HL-60 (cell line): ENCODE results near the gene SH3RF3.

Source experiments
- GABPA ChIP-seq: IDR thresholded peaks from 2 replicates; pipeline ENCODE4 v1.6.1; 2012; ENCODE audit warnings: low read depth
- POLR2AphosphoS5 ChIP-seq: IDR thresholded peaks from 2 replicates; pipeline ENCODE4 v1.6.1; 2012; ENCODE audit warnings: low read depth
- SPI1 ChIP-seq: IDR thresholded peaks from 2 replicates; pipeline ENCODE4 v1.6.1; 2012; ENCODE audit warnings: low read depth, mild to moderate bottlenecking, borderline replicate concordance
- TF ChIP-seq, protein P1 (sequence below): IDR thresholded peaks from one replicate; pipeline ENCODE4 v1.5.1; 2011; ENCODE audit warnings: low read length, control low read depth, inconsistent platforms; ENCODE audit not compliant: insufficient read depth
- TF ChIP-seq, protein P2 (sequence below): IDR thresholded peaks from 2 replicates; pipeline ENCODE4 v1.6.1; 2012; ENCODE audit warnings: low read depth; ENCODE audit not compliant: insufficient replicate concordance

DNA sequence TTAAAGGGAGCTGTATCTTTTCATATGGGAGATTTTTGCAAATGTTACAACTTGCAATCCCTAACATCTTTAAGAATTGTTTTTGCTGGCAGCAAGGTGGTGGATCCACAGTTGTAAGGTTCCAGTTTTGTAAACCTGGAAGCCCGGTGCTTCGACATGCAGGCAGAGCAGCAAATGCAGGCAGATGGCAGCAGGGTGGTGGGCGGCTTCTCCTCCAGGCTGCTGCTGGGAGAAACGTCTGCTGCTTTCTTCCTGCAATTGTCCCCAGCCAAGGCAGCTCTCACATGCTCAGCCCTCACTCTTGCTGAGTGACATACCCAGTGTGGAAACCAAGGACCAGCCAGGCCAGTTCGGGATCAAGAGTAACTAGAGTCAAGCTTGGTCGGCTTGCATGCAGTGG, 318.8 kb downstream of the SH3RF3 start:
- TF ChIP-seq, protein P1, sequence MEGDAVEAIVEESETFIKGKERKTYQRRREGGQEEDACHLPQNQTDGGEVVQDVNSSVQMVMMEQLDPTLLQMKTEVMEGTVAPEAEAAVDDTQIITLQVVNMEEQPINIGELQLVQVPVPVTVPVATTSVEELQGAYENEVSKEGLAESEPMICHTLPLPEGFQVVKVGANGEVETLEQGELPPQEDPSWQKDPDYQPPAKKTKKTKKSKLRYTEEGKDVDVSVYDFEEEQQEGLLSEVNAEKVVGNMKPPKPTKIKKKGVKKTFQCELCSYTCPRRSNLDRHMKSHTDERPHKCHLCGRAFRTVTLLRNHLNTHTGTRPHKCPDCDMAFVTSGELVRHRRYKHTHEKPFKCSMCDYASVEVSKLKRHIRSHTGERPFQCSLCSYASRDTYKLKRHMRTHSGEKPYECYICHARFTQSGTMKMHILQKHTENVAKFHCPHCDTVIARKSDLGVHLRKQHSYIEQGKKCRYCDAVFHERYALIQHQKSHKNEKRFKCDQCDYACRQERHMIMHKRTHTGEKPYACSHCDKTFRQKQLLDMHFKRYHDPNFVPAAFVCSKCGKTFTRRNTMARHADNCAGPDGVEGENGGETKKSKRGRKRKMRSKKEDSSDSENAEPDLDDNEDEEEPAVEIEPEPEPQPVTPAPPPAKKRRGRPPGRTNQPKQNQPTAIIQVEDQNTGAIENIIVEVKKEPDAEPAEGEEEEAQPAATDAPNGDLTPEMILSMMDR: no peak
- TF ChIP-seq, protein P2, sequence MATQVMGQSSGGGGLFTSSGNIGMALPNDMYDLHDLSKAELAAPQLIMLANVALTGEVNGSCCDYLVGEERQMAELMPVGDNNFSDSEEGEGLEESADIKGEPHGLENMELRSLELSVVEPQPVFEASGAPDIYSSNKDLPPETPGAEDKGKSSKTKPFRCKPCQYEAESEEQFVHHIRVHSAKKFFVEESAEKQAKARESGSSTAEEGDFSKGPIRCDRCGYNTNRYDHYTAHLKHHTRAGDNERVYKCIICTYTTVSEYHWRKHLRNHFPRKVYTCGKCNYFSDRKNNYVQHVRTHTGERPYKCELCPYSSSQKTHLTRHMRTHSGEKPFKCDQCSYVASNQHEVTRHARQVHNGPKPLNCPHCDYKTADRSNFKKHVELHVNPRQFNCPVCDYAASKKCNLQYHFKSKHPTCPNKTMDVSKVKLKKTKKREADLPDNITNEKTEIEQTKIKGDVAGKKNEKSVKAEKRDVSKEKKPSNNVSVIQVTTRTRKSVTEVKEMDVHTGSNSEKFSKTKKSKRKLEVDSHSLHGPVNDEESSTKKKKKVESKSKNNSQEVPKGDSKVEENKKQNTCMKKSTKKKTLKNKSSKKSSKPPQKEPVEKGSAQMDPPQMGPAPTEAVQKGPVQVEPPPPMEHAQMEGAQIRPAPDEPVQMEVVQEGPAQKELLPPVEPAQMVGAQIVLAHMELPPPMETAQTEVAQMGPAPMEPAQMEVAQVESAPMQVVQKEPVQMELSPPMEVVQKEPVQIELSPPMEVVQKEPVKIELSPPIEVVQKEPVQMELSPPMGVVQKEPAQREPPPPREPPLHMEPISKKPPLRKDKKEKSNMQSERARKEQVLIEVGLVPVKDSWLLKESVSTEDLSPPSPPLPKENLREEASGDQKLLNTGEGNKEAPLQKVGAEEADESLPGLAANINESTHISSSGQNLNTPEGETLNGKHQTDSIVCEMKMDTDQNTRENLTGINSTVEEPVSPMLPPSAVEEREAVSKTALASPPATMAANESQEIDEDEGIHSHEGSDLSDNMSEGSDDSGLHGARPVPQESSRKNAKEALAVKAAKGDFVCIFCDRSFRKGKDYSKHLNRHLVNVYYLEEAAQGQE: no peak
- no peak for TF ChIP-seq POLR2AphosphoS5
- no peak for TF ChIP-seq GABPA
- no peak for TF ChIP-seq SPI1
